Gastrocnemius medialis (tissue), 4 donors: ENCODE data around the gene UBASH3B.

Experiments used
- CTCF ChIP-seq, 5 experiments: fragments of 450-650 bp in 3 of 5; fragments of 200-600 bp in 2 of 5; sonication (generic) in 2 of 5; IDR thresholded peaks in 4 of 5; conservative IDR thresholded peaks in 1 of 5; 1 replicate in 4 of 5; 2 replicates in 1 of 5; pipeline ENCODE4 v1.5.1; 2016 to 2019; ENCODE audit warnings: antibody characterized with exemption in 5 of 5, mild to moderate bottlenecking in 3 of 5, moderate library complexity in 3 of 5
- POLR2A ChIP-seq, 2 donors: fragments of 450-650 bp; IDR thresholded peaks; one replicate each; pipeline ENCODE4 v1.6.1; 2017; ENCODE audit warnings: antibody characterized with exemption in 2 of 2, mild to moderate bottlenecking in 2 of 2, moderate library complexity in 2 of 2

- TF ChIP-seq CTCF (IDR thresholded peaks at IDR 0.05 in 4 of 5, conservative IDR thresholded peaks at IDR 0.05 in 1 of 5) (no peak), POLR2A (IDR thresholded peaks at IDR 0.05) (no peak)
Observed at GRCh38 chr11:122714004-122714403, 58.5 kb downstream of the UBASH3B start.
